Esophagus muscularis mucosa (tissue), 4 donors: Measurements from ENCODE around the gene HLA-DOB.

Experiments used
- EP300 ChIP-seq: sonication (generic); formaldehyde crosslinking; IDR thresholded peaks from one replicate; pipeline ENCODE4 v1.6.1; 2017; ENCODE audit warnings: antibody characterized with exemption
- POLR2A ChIP-seq: fragments of 450-650 bp; IDR thresholded peaks from one replicate; pipeline ENCODE4 v1.6.1; 2017; ENCODE audit warnings: antibody characterized with exemption, moderate library complexity, mild to moderate bottlenecking, low read depth
- POLR2AphosphoS5 ChIP-seq, 2 donors: sonication (generic); formaldehyde crosslinking; IDR thresholded peaks; one replicate each; pipeline ENCODE4 v1.6.1; 2017; ENCODE audit warnings: antibody characterized with exemption in 2 of 2
- TF ChIP-seq, protein P1 (sequence below), 3 experiments: fragments of 200-600 bp in 2 of 3; fragments of 450-650 bp in 1 of 3; sonication (generic) in 2 of 3; IDR thresholded peaks; one replicate each; pipeline ENCODE4 v1.5.1; 2017 to 2019; ENCODE audit warnings: antibody characterized with exemption in 3 of 3, mild to moderate bottlenecking in 2 of 3, moderate library complexity in 1 of 3

DNA sequence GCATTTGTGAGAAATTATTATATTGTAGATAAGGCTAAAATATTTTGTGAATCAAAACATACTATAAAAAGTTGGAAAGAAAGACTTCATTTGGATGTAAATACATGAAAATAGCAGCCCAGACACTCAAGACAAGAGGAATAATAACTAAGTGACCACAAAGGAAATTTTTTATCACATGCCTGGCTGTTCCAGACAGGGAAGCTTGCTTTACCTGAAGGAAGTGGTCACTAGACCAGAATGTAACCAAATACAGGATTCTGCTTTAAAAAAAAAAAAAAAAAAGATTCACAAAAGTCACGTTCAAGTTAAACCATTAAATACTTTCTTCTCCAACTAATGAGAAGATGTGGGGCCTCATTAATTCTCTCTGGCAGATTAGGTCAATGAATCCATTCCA is 44.1 kb downstream of the HLA-DOB start:
- TF ChIP-seq POLR2A (no peak), EP300 (no peak), POLR2AphosphoS5 (IDR thresholded peaks at IDR 0.05) (no peak)
- TF ChIP-seq, protein P1, sequence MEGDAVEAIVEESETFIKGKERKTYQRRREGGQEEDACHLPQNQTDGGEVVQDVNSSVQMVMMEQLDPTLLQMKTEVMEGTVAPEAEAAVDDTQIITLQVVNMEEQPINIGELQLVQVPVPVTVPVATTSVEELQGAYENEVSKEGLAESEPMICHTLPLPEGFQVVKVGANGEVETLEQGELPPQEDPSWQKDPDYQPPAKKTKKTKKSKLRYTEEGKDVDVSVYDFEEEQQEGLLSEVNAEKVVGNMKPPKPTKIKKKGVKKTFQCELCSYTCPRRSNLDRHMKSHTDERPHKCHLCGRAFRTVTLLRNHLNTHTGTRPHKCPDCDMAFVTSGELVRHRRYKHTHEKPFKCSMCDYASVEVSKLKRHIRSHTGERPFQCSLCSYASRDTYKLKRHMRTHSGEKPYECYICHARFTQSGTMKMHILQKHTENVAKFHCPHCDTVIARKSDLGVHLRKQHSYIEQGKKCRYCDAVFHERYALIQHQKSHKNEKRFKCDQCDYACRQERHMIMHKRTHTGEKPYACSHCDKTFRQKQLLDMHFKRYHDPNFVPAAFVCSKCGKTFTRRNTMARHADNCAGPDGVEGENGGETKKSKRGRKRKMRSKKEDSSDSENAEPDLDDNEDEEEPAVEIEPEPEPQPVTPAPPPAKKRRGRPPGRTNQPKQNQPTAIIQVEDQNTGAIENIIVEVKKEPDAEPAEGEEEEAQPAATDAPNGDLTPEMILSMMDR (IDR thresholded peaks at IDR 0.05) = no peak
